KOPT-K1 (cell line): Measurements from ENCODE around the gene LSAMP.

Experiments used
- H3K27ac ChIP-seq: fragments of 200-600 bp; sonication (generic); 2 replicates; pipeline ENCODE4 v1.5.1; 2016; ENCODE audit warnings: antibody characterized with exemption, mild to moderate bottlenecking, low read depth, low read length; ENCODE audit not compliant: poor library complexity, severe bottlenecking
- H3K36me3 ChIP-seq: fragments of 200-600 bp; sonication (generic); 2 replicates; pipeline ENCODE4 v1.5.1; 2017; ENCODE audit warnings: antibody characterized with exemption, mild to moderate bottlenecking, low read length, moderate library complexity; ENCODE audit not compliant: insufficient read depth
- H3K9me3 ChIP-seq: fragments of 200-600 bp; sonication (generic); 2 replicates; pipeline ENCODE4 v1.5.1; 2017; ENCODE audit warnings: antibody characterized with exemption, low read length, mild to moderate bottlenecking; ENCODE audit not compliant: insufficient read depth, poor library complexity, severe bottlenecking

The LSAMP gene

GRCh38 chr3:116444115-116444747, 1.1 kb downstream of the LSAMP start:
- H3K27ac ChIP-seq, result no peak overlapping the region
- no peaks in the 10 kb centered on the region for H3K36me3 ChIP-seq
- no peaks in the 10 kb centered on the region for H3K9me3 ChIP-seq

DNA sequence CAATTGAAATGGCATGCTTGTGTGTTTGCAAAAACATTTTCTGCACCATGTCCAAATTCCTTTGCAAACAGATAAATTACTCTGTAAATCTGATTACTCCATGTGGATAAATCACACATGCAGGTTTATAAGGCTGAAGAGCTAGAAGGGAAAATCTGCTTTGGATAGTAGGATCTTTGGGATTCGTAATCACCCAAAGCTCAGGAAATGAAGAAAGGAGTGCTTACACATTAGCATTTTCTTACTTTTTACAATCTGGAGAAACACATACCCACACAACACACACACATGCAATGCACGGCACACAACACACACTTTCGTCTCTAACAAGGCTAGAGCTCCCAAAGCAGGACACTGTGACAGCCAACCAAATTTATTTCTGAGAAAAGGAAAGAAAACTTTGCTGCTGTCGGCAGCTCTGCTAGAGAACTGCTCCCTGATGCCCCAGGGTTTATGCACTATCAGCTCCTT, 2.1 kb downstream of the LSAMP start:
- H3K36me3 ChIP-seq, result no peaks in the 10 kb centered on the region

DNA sequence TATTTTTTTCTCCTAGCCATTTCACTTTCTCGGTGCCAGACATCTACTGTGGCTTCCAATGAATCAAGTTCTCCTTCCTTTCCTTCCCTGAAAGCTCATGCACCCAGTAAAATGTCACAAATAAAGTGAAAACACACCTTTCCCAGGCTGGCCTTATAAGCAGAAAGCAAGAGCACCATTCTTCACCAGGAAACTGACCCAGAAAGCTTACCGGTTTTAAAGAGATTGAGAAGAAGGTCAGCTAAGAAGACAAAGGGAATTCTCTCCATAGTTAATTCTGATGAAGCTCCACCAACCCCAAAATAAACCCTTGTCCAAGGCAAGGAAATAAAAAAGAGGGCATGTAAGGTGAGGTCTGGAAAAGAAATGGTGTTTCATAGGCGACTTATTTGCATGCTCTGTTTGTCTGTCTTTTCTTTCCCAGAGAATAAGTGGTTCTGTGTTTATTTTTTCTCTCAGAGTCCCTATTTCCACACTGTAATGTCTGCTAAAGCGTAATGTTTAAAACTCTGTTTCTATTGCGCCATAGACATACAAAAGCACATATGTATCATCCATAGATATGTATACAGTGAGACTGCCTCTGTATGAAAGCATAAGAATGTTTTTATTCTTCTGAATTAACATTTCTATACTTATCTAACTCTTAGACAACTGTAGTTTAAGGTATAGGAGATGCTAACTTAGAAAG, 2.8 kb downstream of the LSAMP start:
- Histone ChIP-seq H3K27ac (no peak overlapping the region), H3K9me3 (no peaks in the 10 kb centered on the region), H3K36me3 (no peaks in the 10 kb centered on the region)

More for the DNA sequence above, 2.1 kb downstream of the LSAMP start:
- Histone ChIP-seq H3K27ac (no peak overlapping the region), H3K9me3 (no peaks in the 10 kb centered on the region)

DNA sequence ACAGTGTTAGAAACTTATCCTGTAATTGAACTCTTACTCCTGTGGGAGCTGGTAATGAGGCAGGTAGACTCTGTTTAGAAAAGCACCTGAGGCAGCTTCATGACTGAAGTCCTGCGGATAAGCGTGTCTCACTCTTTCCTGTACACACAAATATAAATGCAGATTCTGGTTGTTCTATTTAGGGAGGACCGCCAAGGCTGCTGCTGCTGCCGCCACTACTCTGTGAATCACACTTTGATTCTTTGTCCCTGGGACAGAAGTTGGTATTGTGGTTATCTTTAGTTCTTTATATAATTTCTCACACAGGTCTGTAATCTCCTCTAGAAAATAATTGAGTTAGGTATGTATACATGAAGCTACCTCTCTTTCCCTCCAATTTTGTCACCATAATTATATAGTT, 3.6 kb downstream of the LSAMP start:
- H3K27ac ChIP-seq, result no peak overlapping the region

DNA sequence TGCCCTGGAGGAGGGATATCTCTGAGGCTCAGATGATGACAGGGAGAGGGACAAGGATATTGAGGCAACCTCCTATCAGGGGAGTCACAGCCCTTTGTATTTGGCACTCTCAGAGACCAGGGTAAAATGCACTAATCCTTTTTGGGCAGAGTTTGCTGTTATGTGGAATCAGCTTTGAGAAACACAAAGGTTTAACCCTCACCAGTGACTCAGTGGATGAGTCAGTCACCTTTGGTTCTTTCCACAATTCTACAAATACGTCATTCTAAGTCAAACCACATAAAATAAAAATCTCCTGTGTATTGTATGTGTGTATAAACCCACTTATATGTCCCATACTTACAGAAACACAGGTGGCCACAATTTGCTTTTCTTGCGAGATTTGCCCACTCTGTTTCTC, 5.1 kb downstream of the LSAMP start:
- H3K27ac ChIP-seq, result no peak overlapping the region

More for the DNA sequence above, 3.6 kb downstream of the LSAMP start:
- Histone ChIP-seq H3K36me3 (no peaks in the 10 kb centered on the region), H3K9me3 (no peaks in the 10 kb centered on the region)

GRCh38 chr3:116433552-116433951, 11.7 kb downstream of the LSAMP start:
- no peaks in the 10 kb centered on the region for H3K9me3 ChIP-seq
- H3K36me3 ChIP-seq, result no peaks in the 10 kb centered on the region
- H3K27ac ChIP-seq, result no peak overlapping the region

More for the DNA sequence above, 5.1 kb downstream of the LSAMP start:
- no peaks in the 10 kb centered on the region for H3K36me3 ChIP-seq
- H3K9me3 ChIP-seq, result no peaks in the 10 kb centered on the region

DNA sequence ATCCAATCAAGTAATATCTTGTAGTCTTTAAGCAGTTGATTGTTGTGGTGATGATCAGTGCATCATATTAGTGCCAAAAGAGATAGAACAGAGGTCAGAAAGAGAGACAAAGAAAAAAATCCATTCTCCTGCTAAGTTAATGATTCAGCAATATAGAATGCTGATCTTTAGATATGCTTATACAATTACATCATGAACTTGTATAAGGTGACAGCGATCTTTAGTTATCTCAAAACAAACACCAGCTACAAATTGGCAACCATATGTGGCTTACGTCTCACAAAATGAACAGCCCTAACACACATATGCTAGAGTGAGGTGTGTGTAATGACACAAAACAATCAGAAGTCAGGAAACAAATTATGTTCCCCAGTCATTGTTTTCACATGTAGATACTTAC, 12.5 kb downstream of the LSAMP start:
- H3K27ac ChIP-seq, result no peak overlapping the region
- no peaks in the 10 kb centered on the region for H3K36me3 ChIP-seq

DNA sequence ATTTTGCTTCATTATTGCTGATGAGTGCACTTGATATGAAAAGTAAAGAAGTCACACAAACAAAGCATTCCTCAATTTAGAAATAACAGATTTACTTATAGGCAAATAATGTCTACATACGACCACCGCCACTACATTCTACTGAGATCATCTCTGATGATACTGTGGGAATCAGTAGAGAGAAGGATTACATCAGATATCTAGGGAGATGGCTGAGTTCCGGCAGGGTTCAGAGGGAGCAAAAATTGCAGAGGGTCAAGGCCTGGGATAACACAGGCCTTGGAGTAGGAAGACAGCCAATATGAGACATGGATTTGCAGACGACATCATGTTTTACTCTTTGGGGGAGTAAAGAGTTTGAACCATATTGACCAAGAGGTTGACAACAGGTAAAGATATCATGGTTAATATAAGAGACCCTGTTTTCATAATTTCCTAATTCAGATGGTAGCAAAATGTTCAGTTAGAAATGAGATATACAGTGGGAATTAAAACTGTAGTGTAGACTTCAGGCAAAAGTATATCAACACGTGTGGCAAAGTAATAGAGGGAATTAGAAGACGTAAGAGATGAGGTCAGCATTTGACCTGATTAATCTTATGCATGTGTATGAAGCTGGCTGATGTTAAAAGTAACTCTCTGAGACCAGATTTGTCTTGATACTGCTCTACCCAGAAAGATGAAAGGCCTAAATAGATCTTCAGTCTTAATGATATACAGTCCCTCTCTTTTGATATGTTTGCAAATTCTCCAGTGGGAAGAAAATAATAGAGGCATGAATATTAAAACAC, 15.6 kb downstream of the LSAMP start:
- no peaks in the 10 kb centered on the region for H3K36me3 ChIP-seq
- H3K9me3 ChIP-seq, result no peaks in the 10 kb centered on the region
- no peak overlapping the region for H3K27ac ChIP-seq

More for the DNA sequence above, 12.5 kb downstream of the LSAMP start:
- no peaks in the 10 kb centered on the region for H3K9me3 ChIP-seq

GRCh38 chr3:116426036-116426435, 19.3 kb downstream of the LSAMP start:
- H3K27ac ChIP-seq, result no peak overlapping the region
- H3K9me3 ChIP-seq, result no peaks in the 10 kb centered on the region
- no peaks in the 10 kb centered on the region for H3K36me3 ChIP-seq

- Histone ChIP-seq H3K27ac (no peak overlapping the region), H3K36me3 (no peaks in the 10 kb centered on the region), H3K9me3 (no peaks in the 10 kb centered on the region)
Measured at GRCh38 chr3:116425126-116425525, 20.2 kb downstream of the LSAMP start.

GRCh38 chr3:116423945-116424344, 21.3 kb downstream of the LSAMP start:
- Histone ChIP-seq H3K36me3 (no peaks in the 10 kb centered on the region), H3K9me3 (no peaks in the 10 kb centered on the region), H3K27ac (no peak overlapping the region)

DNA sequence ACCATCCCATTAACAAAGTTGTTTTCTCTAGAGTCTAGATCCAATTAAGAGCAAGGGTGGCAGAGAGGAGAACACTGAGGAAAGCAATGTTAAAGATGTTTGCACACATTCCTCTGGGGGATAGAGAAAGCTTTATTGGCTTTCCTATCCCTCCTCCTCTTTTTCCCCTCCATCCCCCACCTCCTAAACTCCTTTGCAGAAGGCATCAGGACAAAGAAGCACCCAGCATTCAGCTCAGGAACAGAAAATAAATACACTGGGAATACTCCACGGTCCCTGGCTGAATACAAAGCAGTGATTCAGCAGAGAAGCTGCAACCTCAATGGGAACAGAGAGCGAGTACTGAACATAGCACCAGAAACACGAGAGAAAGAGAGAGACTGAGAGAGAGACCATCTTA, 21.9 kb downstream of the LSAMP start:
- Histone ChIP-seq H3K27ac (no peak overlapping the region), H3K9me3 (no peaks in the 10 kb centered on the region)

GRCh38 chr3:116417151-116417550, 28.1 kb downstream of the LSAMP start:
- Histone ChIP-seq H3K27ac (no peak overlapping the region), H3K9me3 (no peaks in the 10 kb centered on the region), H3K36me3 (no peaks in the 10 kb centered on the region)

More for the DNA sequence above, 21.9 kb downstream of the LSAMP start:
- no peaks in the 10 kb centered on the region for H3K36me3 ChIP-seq

DNA sequence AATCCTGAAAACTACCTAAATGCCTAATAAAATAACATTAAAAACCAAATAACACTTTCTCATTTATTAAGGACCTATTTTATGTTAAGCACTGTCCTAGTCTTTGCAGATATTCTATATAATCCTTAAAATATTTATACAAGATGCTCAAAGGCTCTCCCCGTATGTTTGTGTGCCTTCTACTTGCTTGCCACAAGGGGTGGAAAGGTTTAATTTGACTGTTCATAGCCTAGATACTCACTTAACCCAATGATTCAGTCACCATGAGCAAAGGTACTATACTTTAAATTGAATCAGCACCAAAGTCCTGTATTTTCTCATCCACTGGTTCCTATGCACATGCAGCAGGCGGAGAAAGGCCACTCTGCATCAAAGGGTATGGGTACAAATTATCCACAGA, 32.0 kb downstream of the LSAMP start:
- Histone ChIP-seq H3K36me3 (no peaks in the 10 kb centered on the region), H3K27ac (no peak overlapping the region), H3K9me3 (no peaks in the 10 kb centered on the region)

- no peak overlapping the region for H3K27ac ChIP-seq
- no peaks in the 10 kb centered on the region for H3K9me3 ChIP-seq
- H3K36me3 ChIP-seq, result no peaks in the 10 kb centered on the region
Measured at GRCh38 chr3:116408473-116408872, 36.8 kb downstream of the LSAMP start.
